Skeletal muscle satellite cell (primary cell): ENCODE data around the gene PARN.

Experiments
- H3K27me3 ChIP-seq: 2 replicates; pipeline ENCODE4 v1.7.0; 2013; ENCODE audit warnings: low read length; ENCODE audit not compliant: control insufficient read depth, insufficient read depth
- H3K36me3 ChIP-seq: 2 replicates; pipeline ENCODE4 v1.7.0; 2013; ENCODE audit warnings: mild to moderate bottlenecking, control low read depth, low read length; ENCODE audit not compliant: insufficient read depth
- H3K4me1 ChIP-seq: 2 replicates; pipeline ENCODE4 v1.7.0; 2013; ENCODE audit warnings: low read length; ENCODE audit not compliant: control insufficient read depth, insufficient read depth
- H3K4me2 ChIP-seq: 2 replicates; pipeline ENCODE4 v1.7.0; 2013; ENCODE audit warnings: mild to moderate bottlenecking, low read length
- H3K4me3 ChIP-seq: 2 replicates; pipeline ENCODE4 v1.7.0; 2013; ENCODE audit warnings: low read length
- H3K9ac ChIP-seq: 2 replicates; pipeline ENCODE4 v1.7.0; 2013; ENCODE audit warnings: mild to moderate bottlenecking, low read depth, low read length, moderate library complexity
- H3K9me3 ChIP-seq: replicated peaks from 2 replicates; pipeline ENCODE4 v1.7.0; 2013; ENCODE audit warnings: mild to moderate bottlenecking, control low read depth, low read length

Gene PARN

GRCh38 chr16:14520753-14521152 lies 109.3 kb downstream of the PARN start:
- Histone ChIP-seq H3K9me3 (no peaks in the 10 kb centered on the region), H3K9ac (no peak overlapping the region)

DNA sequence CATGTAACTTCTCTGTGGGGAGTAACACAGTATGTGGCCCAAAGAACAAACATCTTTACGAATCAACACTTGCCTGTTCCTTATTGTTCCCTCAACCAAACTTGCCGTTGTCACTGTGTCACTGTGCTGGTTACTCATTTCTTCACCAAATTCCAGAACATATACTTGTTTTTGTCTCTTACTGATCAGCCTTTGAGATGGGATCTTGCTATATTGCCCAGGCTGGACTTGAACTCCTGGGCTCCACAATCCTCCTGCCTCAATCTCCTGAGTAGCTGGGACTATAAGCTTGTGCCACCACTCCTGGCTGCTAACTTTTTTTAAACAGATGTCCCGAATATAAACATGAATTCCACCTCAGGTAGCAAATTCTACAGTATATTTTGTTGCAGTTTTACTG lies 115.1 kb downstream of the PARN start:
- Histone ChIP-seq H3K36me3 (no peaks in the 10 kb centered on the region), H3K27me3 (no peaks in the 10 kb centered on the region), H3K4me1 (peaks cover 22% of the 10 kb centered on the region), H3K9me3 (no peaks in the 10 kb centered on the region), H3K4me3 (no peak overlapping the region), H3K9ac (no peak overlapping the region), H3K4me2 (no peak overlapping the region)

More at GRCh38 chr16:14520753-14521152, 109.3 kb downstream of the PARN start:
- Histone ChIP-seq H3K4me1 (no peaks in the 10 kb centered on the region), H3K4me2 (no peak overlapping the region), H3K36me3 (no peaks in the 10 kb centered on the region), H3K4me3 (no peak overlapping the region), H3K27me3 (no peaks in the 10 kb centered on the region)

DNA sequence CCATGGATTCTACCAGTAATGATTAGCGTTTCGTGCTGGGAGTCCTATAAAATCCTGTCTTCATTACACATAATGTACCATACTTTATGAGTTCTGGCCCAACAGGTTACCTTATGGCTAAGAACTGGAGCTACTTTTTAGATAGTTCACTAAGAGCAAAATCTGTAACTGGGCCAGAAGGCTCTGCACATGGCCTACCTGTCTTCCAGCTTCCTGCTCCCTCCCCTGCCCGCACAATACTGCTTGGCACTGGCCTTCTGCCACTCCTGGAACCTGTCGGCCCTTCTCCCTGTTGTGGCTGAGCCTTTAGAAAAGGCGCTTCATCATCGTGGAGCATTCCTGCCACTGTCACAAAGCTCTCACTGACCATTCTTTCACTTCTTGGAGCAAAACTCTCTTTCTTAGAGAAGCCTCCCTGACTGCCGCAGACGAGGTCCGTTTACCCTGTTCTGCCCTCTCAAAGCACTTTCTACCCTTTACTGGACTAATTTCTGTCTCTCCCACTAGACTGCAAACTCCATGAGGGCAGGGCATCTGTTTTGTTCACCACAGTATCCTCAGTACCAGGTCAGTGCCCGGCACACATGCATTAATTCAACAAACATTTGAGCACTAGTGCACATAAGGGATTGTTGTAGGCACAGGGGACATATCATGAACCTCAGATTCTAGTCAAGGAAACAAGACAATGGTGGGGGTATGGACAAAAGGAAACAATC lies 116.5 kb downstream of the PARN start:
- Histone ChIP-seq H3K4me2 (no peak overlapping the region), H3K27me3 (no peaks in the 10 kb centered on the region), H3K4me1 (peaks cover 34% of the 10 kb centered on the region)

DNA sequence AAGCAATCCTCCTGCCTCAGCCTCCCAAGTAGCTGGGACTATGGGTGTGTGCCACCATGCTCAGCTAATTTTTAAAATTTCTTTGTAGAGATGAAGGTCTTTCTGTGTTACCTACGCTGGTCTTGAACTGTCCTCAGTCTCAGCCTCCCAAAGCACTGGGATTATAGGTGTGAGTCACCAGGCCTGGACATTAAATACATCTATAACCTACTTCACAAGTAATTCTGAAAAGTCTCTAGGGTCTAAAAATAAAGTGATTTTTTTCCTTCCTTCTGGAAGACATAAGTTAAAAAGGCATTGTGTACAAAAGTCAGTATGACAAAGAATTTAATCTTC lies 118.3 kb downstream of the PARN start:
- no peaks in the 10 kb centered on the region for H3K27me3 ChIP-seq
- no peak overlapping the region for H3K4me3 ChIP-seq

More for the DNA sequence above, 116.5 kb downstream of the PARN start:
- Histone ChIP-seq H3K36me3 (no peaks in the 10 kb centered on the region), H3K9ac (no peak overlapping the region), H3K4me3 (no peak overlapping the region), H3K9me3 (no peaks in the 10 kb centered on the region)

GRCh38 chr16:14510939-14511799 lies 118.9 kb downstream of the PARN start:
- peak overlapping the region; percentile 59 for H3K9ac ChIP-seq
- H3K4me3 ChIP-seq: peak overlapping the region; percentile 9
- peak overlapping the region; percentile 60 for H3K4me2 ChIP-seq

More for the DNA sequence above, 118.3 kb downstream of the PARN start:
- H3K36me3 ChIP-seq: no peaks in the 10 kb centered on the region
- H3K9ac ChIP-seq: peak overlapping the region; percentile 25
- H3K4me2 ChIP-seq: peak overlapping the region; percentile 38
- no peaks in the 10 kb centered on the region for H3K9me3 ChIP-seq
- peaks cover 34% of the 10 kb centered on the region for H3K4me1 ChIP-seq

GRCh38 chr16:14510581-14510938 lies 119.5 kb downstream of the PARN start:
- no peaks in the 10 kb centered on the region for H3K9me3 ChIP-seq
- H3K4me1 ChIP-seq: peaks cover 43% of the 10 kb centered on the region
- no peaks in the 10 kb centered on the region for H3K36me3 ChIP-seq
- H3K4me3 ChIP-seq: no peak overlapping the region
- no peaks in the 10 kb centered on the region for H3K27me3 ChIP-seq
- H3K4me2 ChIP-seq: peak overlapping the region; percentile 60
- H3K9ac ChIP-seq: peak overlapping the region; percentile 59

More at GRCh38 chr16:14510939-14511799, 118.9 kb downstream of the PARN start:
- Histone ChIP-seq H3K36me3 (no peaks in the 10 kb centered on the region), H3K9me3 (no peaks in the 10 kb centered on the region), H3K4me1 (peaks cover 37% of the 10 kb centered on the region), H3K27me3 (no peaks in the 10 kb centered on the region)

- peak overlapping the region; percentile 44 for H3K9ac ChIP-seq
- H3K9me3 ChIP-seq: no peaks in the 10 kb centered on the region
These were observed 120.4 kb downstream of the PARN start for GRCh38 chr16:14509675-14510132.

GRCh38 chr16:14509055-14509454 lies 121.0 kb downstream of the PARN start:
- peak overlapping the region; percentile 37 for H3K4me2 ChIP-seq
- H3K27me3 ChIP-seq: no peaks in the 10 kb centered on the region
- H3K9me3 ChIP-seq: no peaks in the 10 kb centered on the region
- peak overlapping the region; percentile 44 for H3K9ac ChIP-seq
- H3K36me3 ChIP-seq: no peaks in the 10 kb centered on the region
- peaks cover 48% of the 10 kb centered on the region for H3K4me1 ChIP-seq
- H3K4me3 ChIP-seq: no peak overlapping the region

More at GRCh38 chr16:14509675-14510132, 120.4 kb downstream of the PARN start:
- peaks cover 48% of the 10 kb centered on the region for H3K4me1 ChIP-seq
- no peaks in the 10 kb centered on the region for H3K27me3 ChIP-seq
- H3K36me3 ChIP-seq: no peaks in the 10 kb centered on the region
- H3K4me2 ChIP-seq: peak overlapping the region; percentile 37
- no peak overlapping the region for H3K4me3 ChIP-seq

DNA sequence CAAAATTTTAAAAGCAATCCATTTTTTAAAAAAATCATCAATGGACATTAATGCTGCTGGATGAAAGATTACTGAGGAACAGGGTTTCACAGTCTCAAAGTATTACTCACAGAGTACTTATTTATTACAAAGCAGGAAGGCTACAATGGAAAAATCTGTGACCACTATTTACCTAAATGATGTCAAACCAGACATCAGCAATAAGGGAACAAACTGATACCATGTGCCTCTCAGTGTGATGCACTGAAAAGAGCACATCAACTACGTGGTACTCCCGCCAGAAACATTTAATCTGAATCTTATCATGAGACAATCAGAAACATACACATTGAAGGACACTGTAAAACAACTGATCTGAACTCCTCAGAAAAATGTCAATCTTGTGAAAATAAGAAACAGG lies 124.2 kb downstream of the PARN start:
- H3K4me3 ChIP-seq: no peak overlapping the region
- H3K27me3 ChIP-seq: no peaks in the 10 kb centered on the region
- H3K9ac ChIP-seq: peak overlapping the region; percentile 17
- H3K4me1 ChIP-seq: peaks cover 62% of the 10 kb centered on the region
- no peaks in the 10 kb centered on the region for H3K9me3 ChIP-seq
- H3K36me3 ChIP-seq: no peaks in the 10 kb centered on the region
- H3K4me2 ChIP-seq: no peak overlapping the region

DNA sequence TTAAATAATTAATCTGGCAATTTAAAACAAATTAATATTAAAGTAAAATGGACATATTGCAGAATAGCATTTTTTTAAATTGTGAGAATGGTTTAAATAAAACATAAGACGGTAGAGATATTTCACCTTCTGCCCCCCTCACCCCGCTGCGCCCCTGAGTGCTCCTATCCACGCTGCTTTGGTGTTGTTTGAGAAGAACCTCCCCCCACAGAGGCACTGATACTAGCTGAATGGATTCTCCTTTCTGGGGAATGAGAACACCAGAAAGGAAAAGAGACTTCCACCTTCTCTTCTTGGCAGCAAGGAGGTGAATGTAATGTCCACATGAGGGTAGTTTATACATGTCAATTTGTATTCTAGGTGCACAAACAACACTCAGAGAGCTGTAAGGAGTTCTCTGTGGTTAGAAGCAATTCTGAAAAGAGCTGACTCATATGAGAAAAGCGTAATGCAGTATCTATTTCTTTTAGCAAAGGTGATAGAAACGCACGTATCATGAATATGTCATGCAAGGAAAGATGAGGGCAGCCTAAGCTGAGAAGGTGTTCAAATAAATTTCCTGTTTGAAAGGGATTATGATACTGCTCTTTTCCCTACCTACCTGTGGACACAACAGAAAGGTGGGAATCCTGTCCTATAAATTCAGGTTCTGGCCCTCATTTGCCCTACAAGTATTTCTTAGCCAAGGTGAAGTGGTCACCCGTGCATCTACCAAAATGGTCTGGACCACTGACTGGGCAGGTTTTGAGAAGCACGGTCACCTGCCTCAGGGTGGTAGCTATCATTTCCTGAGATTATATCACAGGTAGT lies 126.9 kb downstream of the PARN start:
- Histone ChIP-seq H3K9ac (no peak overlapping the region), H3K9me3 (no peaks in the 10 kb centered on the region), H3K4me3 (no peak overlapping the region), H3K27me3 (no peaks in the 10 kb centered on the region), H3K36me3 (no peaks in the 10 kb centered on the region), H3K4me1 (peaks cover 61% of the 10 kb centered on the region), H3K4me2 (peak overlapping the region; percentile 43)

DNA sequence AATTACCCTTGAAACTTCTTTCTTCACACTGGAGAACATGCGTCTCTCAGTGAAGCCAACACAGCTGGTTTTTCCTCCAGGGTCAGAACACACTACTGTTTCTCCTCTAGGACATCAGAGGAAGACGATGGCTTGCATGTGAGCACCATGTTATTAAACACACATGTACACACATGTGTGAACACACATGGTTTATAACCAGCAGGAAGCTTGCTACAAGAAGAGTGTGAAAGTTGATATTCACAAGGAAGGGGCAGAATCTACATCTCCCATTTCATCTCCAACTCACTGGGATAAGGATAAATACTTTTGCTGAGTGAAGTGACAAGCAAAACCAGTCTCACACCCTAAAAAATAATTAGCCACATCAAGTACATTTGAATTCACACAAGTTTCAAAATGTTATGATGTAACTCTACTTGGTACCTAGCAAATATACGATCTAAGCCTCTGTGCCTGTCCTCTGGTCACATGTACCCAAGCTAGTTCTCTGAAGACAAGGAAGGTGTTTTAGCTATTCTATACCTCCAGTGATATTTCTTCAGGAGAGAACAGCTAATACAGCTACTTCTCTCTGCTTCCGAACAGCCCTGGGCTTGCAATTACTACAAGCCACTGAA lies 127.7 kb downstream of the PARN start:
- Histone ChIP-seq H3K4me2 (peak overlapping the region; percentile 66), H3K4me1 (peaks cover 66% of the 10 kb centered on the region), H3K9me3 (no peaks in the 10 kb centered on the region), H3K4me3 (no peak overlapping the region), H3K27me3 (no peaks in the 10 kb centered on the region), H3K9ac (peak overlapping the region; percentile 61), H3K36me3 (no peaks in the 10 kb centered on the region)
